Parathyroid adenoma (tissue), 2 donors: ENCODE results near the gene TLR9.

Experiments used
- H2AFZ ChIP-seq: fragments of 300-600 bp; sonication (generic); one replicate; pipeline ENCODE4 v1.7.0; 2017; ENCODE audit warnings: antibody characterized with exemption, mild to moderate bottlenecking
- H3K27ac ChIP-seq: fragments of 300-600 bp; sonication (generic); one replicate; pipeline ENCODE4 v1.7.0; 2017
- H3K27me3 ChIP-seq: fragments of 300-600 bp; sonication (generic); one replicate; pipeline ENCODE4 v1.7.0; 2017; ENCODE audit warnings: low read length; ENCODE audit not compliant: control insufficient read depth, insufficient read depth
- H3K36me3 ChIP-seq: fragments of 300-600 bp; sonication (generic); one replicate; pipeline ENCODE4 v1.7.0; 2017; ENCODE audit warnings: low read length; ENCODE audit not compliant: control insufficient read depth, insufficient read depth
- H3K4me1 ChIP-seq: fragments of 300-600 bp; sonication (generic); one replicate; pipeline ENCODE4 v1.7.0; 2017; ENCODE audit warnings: control low read depth
- H3K4me2 ChIP-seq: fragments of 300-600 bp; sonication (generic); one replicate; pipeline ENCODE4 v1.7.0; 2017; ENCODE audit warnings: low read length
- H3K4me3 ChIP-seq: fragments of 300-600 bp; sonication (generic); one replicate; pipeline ENCODE4 v1.7.0; 2017; ENCODE audit warnings: low read depth, low read length
- H3K79me2 ChIP-seq: fragments of 300-600 bp; sonication (generic); one replicate; pipeline ENCODE4 v1.7.0; 2017; ENCODE audit warnings: control low read depth
- H3K9ac ChIP-seq: fragments of 300-600 bp; sonication (generic); one replicate; pipeline ENCODE4 v1.7.0; 2017; ENCODE audit warnings: mild to moderate bottlenecking
- H3K9me3 ChIP-seq: fragments of 300-600 bp; sonication (generic); one replicate; pipeline ENCODE4 v1.7.0; 2017; ENCODE audit warnings: low read length; ENCODE audit not compliant: control insufficient read depth
- CTCF ChIP-seq: fragments of 300-600 bp; sonication (generic); IDR thresholded peaks from one replicate; pipeline ENCODE4 v1.7.0; 2017; ENCODE audit warnings: antibody characterized with exemption, mild to moderate bottlenecking
- donor health status: primary hyperparathyroidism.

TLR9 gene

GRCh38 chr3:52177701-52178042 is 47.8 kb downstream of the TLR9 start:
- Histone ChIP-seq H3K79me2 (no peaks in the 10 kb centered on the region), H3K4me3 (no peak overlapping the region), H3K36me3 (no peaks in the 10 kb centered on the region), H3K9me3 (no peaks in the 10 kb centered on the region), H2AFZ (no peak overlapping the region), H3K27me3 (no peaks in the 10 kb centered on the region), H3K4me1 (peaks cover 17% of the 10 kb centered on the region), H3K4me2 (no peak overlapping the region), H3K9ac (no peak overlapping the region), H3K27ac (no peak overlapping the region)
- TF ChIP-seq CTCF = no peak

GRCh38 chr3:52176951-52177700 is 48.3 kb downstream of the TLR9 start:
- H3K27me3 ChIP-seq = no peaks in the 10 kb centered on the region
- H3K4me1 ChIP-seq = peaks cover 11% of the 10 kb centered on the region
- H3K36me3 ChIP-seq = no peaks in the 10 kb centered on the region
- no peaks in the 10 kb centered on the region for H3K79me2 ChIP-seq
- no peak overlapping the region for H3K27ac ChIP-seq
- no peak overlapping the region for H3K4me2 ChIP-seq
- no peaks in the 10 kb centered on the region for H3K9me3 ChIP-seq
- peak overlapping the region; percentile 8 for H2AFZ ChIP-seq
- H3K4me3 ChIP-seq = no peak overlapping the region
- H3K9ac ChIP-seq = no peak overlapping the region
- TF ChIP-seq CTCF = no peak

- Histone ChIP-seq H3K27ac (no peak overlapping the region), H3K4me3 (no peak overlapping the region), H3K9ac (no peak overlapping the region), H3K4me2 (no peak overlapping the region), H3K36me3 (no peaks in the 10 kb centered on the region), H3K79me2 (no peaks in the 10 kb centered on the region), H2AFZ (no peak overlapping the region), H3K9me3 (no peaks in the 10 kb centered on the region), H3K4me1 (peaks cover 3% of the 10 kb centered on the region), H3K27me3 (no peaks in the 10 kb centered on the region)
- TF ChIP-seq CTCF = no peak
Observed at GRCh38 chr3:52176180-52176752, 49.2 kb downstream of the TLR9 start.

- H3K4me2 ChIP-seq = no peak overlapping the region
- H3K4me3 ChIP-seq = no peak overlapping the region
- H3K79me2 ChIP-seq = no peaks in the 10 kb centered on the region
- H3K4me1 ChIP-seq = no peaks in the 10 kb centered on the region
- no peak for TF ChIP-seq CTCF
- no peak overlapping the region for H3K9ac ChIP-seq
- no peak overlapping the region for H2AFZ ChIP-seq
- H3K27me3 ChIP-seq = no peaks in the 10 kb centered on the region
- no peak overlapping the region for H3K27ac ChIP-seq
- no peaks in the 10 kb centered on the region for H3K36me3 ChIP-seq
- H3K9me3 ChIP-seq = no peaks in the 10 kb centered on the region
Observed at GRCh38 chr3:52175416-52176179, 49.8 kb downstream of the TLR9 start.
